T47D (cell line): ENCODE measurements around the gene PIK3R6.

Experiments
- DNase-seq, 2 experiments: peaks; one replicate each; pipeline versions ENCODE4 v3.0.0 to v3.0.0-alpha.2; 2011 to 2012; ENCODE audit warnings: low read depth in 1 of 2, low spot score in 1 of 2
- JUND ChIP-seq: IDR thresholded peaks from 2 replicates; pipeline ENCODE4 v1.6.1; 2012; ENCODE audit warnings: low read depth
- in situ Hi-C: cut with HindIII; loops from 2 replicates; pipeline ENCODE4 v1.10.0; 2016; ENCODE audit warnings: low sequenced_read_pairs, low pct_unique_long_range_greater_than_20kb

Gene PIK3R6

DNA sequence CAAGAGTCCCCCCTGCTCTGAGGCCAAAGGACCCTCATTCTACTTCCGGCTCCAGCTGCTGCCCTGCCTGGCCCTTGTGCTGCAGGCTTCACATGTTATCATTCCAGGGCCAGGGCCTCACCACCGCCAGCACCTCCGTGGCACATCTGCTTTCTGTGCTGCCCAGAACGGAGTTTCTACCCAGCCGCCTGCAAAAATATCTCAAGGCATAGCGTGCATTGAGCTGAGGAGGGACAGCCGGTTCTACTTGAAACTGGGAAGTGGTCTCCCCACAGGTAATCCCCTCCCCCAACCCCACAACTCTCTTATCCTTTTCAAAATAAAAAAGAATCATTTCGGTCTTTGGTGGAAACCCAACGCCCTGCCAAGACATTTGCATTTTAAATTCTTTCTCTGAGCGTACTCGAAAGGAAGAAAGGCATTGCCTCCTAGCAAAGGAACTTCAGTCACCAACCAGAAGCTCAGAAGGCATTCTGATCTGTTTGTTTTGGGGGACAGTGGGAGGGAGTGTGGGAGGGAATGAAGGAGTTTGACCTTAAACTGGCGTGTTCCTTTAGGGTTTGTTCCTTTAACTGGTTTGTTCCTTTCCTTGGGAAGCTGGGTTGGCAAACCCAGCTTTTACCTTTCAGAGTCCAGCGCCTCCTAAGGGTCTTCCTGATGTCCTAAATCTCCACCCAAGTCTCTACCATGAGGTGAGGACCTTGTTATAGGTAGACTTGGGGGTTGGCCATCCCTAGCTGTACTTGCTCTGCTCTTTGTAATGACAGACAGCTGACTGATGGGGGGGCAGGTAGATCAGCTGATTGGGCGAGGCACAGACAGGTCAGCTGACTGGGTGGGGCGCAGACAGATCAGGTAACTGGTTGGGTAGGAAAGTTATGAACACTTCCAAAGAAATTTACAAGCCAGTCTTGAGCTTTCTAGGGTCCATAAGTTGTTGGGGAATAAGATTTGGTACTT, 33.4 kb upstream of the PIK3R6 start:
- in situ Hi-C loops: no loop called here
- DNase-seq: no peak

GRCh38 chr17:8900207-8900606, 32.7 kb upstream of the PIK3R6 start:
- in situ Hi-C loops: no loop called here
- TF ChIP-seq JUND: no peak
- DNase-seq: no peak

More for the DNA sequence above, 33.4 kb upstream of the PIK3R6 start:
- no peak for TF ChIP-seq JUND

- in situ Hi-C loops: no loop called here
- TF ChIP-seq JUND: no peak
- DNase-seq: no peak
These were observed 31.2 kb upstream of the PIK3R6 start for GRCh38 chr17:8898636-8899035.

DNA sequence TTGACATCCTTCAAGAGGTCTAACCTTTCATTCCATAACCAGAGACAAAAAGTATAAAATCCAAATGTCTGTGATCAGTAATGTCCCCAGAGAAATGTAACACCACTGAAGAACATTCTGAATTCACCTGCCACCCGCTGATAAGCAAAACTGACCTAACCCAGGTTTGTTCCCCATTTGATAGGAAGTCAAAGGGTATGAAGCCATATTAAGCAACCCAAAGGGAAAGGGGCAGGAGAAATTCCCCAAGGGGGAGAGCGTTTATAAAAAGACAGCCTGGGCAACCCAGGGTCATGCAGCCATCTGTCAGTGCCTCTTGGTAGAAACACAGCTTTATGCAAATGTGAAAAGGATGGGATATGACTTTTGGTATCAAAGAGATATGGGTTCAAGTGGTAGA, 30.7 kb upstream of the PIK3R6 start:
- no peak for DNase-seq
- in situ Hi-C loops: no loop called here
- TF ChIP-seq JUND: no peak

- TF ChIP-seq JUND: no peak
- DNase-seq: no peak
- in situ Hi-C loops: no loop called here
These were observed 29.5 kb upstream of the PIK3R6 start for GRCh38 chr17:8896641-8897635.

GRCh38 chr17:8896087-8896486, 28.6 kb upstream of the PIK3R6 start:
- TF ChIP-seq JUND: no peak
- in situ Hi-C loops: no loop called here
- no peak for DNase-seq

DNA sequence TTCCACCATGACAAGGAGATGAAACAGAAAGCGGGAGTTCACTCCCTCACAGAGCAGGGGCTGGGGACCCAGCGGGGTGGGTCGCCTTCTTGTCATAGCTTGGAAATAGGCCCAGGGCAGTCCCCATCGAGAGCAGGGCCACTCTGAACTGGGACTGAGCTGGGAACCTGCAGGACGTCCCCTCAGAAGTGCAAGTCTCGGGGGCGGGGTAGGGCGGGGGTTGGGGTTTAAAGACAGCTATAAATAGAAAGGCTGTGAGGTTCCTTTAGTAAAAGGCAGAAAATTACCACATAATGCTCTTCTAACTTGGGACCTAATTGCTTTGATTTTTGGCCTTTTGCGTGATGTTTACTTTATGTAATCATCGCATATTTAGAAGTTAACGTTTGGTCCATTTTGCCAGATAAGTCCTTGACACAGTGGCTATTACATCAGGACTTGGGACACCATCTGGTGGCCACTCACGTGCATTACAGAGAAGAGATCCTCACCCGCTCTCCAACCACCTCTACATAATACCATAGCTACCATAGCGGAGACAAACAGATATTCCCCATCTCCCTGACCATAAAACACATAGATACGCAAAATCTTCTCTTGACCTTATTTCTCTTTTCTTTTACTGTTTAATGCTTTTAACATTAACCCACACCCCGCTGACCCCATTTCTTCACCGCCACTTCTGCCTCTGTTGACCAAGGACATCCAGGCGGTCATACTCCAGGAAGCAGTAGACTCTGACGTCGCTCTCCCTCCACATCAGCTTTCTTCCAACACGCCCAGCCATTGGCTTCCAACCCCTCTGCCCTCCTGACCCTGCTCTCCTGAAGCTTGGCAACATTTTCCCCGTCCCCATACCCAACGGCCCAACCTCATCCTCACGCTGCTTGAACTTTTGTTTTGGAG, 27.5 kb upstream of the PIK3R6 start:
- peak; percentile 72 to 79 for DNase-seq
- no peak for TF ChIP-seq JUND
- in situ Hi-C loops: no loop called here

DNA sequence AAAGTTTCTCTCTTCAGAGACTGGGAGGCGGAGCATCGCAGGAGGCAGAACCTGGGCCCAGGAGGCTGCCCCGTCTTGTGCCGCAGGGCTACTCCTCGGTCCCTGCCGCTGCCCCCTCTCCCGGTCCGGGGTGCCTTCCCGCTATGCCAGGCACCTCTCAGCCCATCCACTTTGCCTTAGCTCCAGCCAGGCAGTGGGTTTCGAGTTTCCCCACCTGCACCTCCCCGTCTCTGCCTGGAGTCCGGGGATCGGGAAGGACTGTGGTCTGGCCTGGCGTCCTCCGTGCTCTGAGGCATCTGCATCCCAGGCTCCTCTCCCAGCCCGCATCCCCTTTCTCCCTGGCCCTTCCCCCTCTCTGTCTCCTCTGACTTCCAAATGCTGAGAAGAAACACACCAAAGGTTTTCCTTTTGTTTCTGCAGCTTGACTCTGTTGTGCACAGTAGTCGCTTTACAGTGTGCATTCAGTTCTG, 26.8 kb upstream of the PIK3R6 start:
- no peak for TF ChIP-seq JUND
- DNase-seq: no peak
- in situ Hi-C loops: no loop called here

- no peak for TF ChIP-seq JUND
- DNase-seq: no peak
- in situ Hi-C loops: no loop called here
These were observed 26.2 kb upstream of the PIK3R6 start for GRCh38 chr17:8893621-8894201.

GRCh38 chr17:8893059-8893458, 25.6 kb upstream of the PIK3R6 start:
- no peak for DNase-seq
- no peak for TF ChIP-seq JUND
- in situ Hi-C loops: no loop called here

DNA sequence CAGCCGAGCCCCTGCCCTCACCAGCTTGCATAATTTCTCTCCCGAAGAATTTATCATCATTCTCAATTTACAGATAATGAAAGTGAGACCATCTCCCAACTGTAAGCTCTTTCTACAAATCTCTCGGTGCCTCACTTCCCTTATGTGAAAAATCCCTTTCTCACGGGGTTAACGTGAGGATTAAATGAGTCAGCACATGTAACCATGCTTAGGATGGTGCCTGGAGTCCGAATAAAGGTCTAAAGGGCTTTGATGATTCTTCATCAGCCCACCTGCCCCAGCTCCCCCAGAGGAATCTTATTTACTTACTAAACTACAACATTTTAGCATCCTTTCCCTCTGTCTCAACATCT, 24.8 kb upstream of the PIK3R6 start:
- DNase-seq: no peak
- in situ Hi-C loops: no loop called here
- no peak for TF ChIP-seq JUND
